Stimulated activated CD4-positive, alpha-beta T cell treated with anti-CD3 and anti-CD28 coated beads, TNF-alpha, amount 100 ng/mL, for 48 hours (primary cell): ENCODE measurements around the gene USP36.
A peak's percentile ranks its signal among the peaks of the same experiment; 100 is the strongest.

Experiments
- DNase-seq, 3 donors: peaks; one replicate each; pipeline ENCODE4 v3.0.0-alpha.2; 2020; ENCODE audit warnings: low read depth in 3 of 3

Gene USP36

GRCh38 chr17:78817123-78817522, 23.5 kb downstream of the USP36 start:
- DNase-seq, result peak; percentile 49 to 58 (median 55)

DNA sequence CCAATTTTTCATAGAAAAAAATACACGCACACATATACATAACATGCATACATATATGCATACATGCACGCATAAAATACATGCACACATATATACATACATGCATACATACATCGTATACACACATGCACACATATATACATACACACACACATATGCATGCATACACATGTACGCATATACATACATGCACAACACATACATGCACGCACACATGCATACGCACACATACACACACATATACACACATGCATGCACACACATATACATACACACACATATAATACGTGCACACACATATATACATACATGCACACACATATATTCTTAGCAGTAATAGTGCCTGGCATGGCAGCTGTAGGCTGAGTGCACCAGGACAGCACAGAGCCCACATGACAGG, 24.9 kb downstream of the USP36 start:
- no peak for DNase-seq

DNA sequence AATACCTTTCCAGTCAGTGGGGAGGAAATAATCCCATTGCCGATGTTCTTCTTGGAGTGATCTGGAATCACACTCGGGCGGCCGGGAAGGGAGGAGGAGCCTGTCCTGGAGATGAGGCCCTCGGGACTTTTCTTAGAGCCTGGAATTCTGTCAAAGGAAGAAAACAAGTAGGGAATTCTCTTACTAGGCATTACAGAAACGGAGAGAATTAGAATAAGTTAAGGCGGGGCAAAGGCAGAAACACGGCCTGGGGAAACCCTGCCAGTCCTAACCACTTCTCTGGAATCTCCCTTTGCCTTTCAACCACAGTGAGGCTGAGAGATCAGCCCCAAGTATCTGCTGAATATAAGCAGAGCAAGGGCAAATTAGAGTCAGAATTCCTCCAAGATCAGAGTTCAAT, 27.8 kb downstream of the USP36 start:
- DNase-seq, result no peak

- DNase-seq, result no peak
These were observed 32.5 kb downstream of the USP36 start for GRCh38 chr17:78808163-78808562.

DNA sequence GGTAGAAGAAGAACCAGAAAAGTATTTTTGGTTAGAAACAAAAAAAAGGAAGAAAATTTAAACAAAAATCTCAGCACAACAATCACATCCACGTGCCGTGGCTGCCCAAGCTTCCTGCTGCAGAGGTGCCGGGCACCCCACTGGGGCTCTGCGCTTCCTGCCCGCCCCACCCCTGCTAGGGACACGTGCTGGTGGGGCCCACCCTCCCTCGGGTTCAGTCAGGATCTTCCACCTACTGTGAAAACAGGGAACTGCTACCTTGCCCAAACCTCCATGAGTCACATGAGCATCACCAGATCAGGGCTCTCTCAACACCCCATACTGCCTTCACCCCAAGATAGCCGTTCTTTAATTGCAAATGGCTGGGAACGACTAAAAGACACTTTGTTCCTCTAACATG, 34.2 kb downstream of the USP36 start:
- DNase-seq, result peak in 2 of 3 donors; percentile 38 to 58

GRCh38 chr17:78805301-78805700, 35.3 kb downstream of the USP36 start:
- DNase-seq, result peak; percentile 47 to 81 (median 55)

DNA sequence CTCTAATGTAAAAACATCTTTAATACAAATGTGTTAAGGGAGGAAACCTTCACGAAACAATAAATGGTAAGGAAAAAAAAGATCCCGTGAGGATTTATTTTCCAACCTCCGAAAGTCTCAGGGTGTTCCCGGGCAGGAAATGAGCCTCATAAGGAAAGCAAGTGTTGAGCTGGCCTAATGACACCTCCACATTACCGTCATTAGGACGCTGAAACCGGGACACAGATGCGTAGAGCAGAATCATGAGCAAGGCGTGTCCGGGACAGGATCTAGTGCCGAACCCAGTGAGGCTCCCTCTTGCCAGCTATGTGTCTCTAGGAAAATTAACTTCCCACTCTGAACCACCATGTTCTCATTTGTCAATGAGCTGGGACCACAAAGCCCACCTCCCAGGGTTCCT, 35.8 kb downstream of the USP36 start:
- no peak for DNase-seq

- no peak for DNase-seq
These were observed 37.3 kb downstream of the USP36 start for GRCh38 chr17:78803186-78803845.

- DNase-seq, result no peak
These were observed 38.2 kb downstream of the USP36 start for GRCh38 chr17:78802459-78802858.

- no peak for DNase-seq
These were observed 38.6 kb downstream of the USP36 start for GRCh38 chr17:78802008-78802407.

DNA sequence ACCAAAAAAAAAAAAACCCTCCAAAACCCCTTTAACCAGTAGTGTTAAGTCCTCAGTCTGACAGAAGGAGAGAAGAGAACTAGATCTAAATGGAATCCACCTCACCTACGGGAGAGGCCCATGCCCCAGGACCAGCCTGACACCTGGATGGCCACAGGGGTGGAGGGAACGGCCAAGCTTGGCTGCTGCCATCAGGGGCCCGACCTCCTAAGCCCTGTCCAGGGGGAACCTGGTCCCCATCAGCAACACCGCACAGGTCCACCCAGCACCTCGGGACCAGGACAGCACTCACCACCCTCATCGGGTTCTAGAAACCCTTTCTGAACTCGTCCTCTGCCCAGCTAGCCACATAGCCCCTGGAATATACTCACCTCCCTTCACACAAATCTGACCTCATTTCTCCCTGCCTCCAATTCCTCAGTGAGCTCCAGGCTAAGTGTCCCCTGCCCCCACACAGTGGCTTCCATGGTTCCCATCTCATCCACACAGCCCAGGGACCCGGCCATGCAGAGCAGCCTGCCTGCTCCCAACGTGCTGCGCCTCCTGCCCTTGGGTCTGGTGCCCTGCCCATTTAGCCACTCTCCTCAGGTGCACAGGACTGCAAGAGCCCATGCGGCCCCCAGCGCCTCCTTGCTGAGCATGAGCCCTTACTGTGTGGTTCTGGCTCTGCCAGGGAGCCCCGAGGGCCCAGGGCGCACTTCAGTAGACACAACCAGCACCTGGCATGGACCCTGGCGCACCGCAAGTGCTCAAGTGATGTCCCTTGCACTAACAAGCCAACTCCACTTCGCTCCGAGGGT, 40.3 kb downstream of the USP36 start:
- DNase-seq, result no peak

- no peak for DNase-seq
These were observed 41.7 kb downstream of the USP36 start for GRCh38 chr17:78798695-78799559.

GRCh38 chr17:78797691-78798585, 42.7 kb downstream of the USP36 start:
- DNase-seq, result no peak

GRCh38 chr17:78797213-78797612, 43.4 kb downstream of the USP36 start:
- DNase-seq, result no peak

- no peak for DNase-seq
These were observed 44.1 kb downstream of the USP36 start for GRCh38 chr17:78796517-78796900.

GRCh38 chr17:78795861-78796516, 44.6 kb downstream of the USP36 start:
- DNase-seq, result no peak

DNA sequence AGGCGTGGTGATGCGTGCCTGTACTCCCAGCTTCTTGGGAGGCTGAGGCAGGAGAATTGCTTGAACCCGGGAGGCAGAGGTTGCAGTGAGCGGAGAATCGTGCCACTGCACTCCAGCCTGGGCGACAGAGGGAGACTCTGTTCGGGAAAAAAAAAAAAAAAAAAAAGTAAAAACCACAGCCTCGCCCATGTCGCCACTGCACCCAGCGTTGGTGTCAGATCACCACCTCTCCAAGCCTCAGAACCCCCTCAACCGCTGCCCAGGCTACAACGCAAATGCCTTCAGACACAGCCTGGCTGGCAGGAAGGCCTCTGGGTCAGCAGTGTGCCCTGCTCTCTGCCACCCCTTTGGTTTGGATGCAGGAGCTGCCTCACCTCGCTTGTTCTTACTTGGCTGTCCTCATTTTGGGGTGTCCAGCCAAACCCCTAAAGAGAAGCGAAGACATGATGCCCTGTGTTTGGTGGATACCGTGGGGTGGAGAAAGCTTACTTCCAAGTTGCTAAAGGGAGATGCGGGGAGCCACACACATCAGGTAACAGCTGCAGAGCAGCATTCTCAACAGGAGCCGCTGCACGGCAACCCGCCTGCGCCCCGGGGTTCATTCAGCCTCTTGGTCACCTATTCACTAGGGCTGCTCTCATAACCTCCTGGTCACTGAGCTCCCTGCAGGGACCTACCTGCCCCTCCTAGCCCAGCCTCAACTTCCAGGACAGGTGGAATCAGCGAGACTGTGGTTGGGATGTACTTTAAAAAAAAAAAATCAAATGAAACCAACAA, 45.6 kb downstream of the USP36 start:
- no peak for DNase-seq

DNA sequence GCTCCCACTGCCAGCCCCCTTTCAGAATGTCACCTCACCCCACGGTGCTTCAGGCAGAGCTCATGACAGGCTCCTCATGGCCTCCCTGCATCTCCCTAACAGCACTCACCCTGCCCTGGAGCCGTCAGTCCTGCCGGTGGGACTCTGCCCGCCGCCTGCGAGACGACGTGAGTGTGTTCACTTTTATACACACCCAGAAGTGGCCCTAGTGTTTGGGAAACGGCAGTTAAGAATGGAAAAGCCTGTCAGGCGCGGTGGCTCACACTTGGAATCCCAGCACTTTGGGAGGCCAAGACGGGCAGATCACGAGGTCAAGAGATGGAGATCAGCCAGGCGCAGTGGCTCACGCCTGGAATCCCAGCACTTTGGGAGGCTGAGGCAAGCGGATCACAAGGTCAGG, 46.2 kb downstream of the USP36 start:
- DNase-seq, result no peak

- no peak for DNase-seq
These were observed 46.6 kb downstream of the USP36 start for GRCh38 chr17:78793968-78794367.

DNA sequence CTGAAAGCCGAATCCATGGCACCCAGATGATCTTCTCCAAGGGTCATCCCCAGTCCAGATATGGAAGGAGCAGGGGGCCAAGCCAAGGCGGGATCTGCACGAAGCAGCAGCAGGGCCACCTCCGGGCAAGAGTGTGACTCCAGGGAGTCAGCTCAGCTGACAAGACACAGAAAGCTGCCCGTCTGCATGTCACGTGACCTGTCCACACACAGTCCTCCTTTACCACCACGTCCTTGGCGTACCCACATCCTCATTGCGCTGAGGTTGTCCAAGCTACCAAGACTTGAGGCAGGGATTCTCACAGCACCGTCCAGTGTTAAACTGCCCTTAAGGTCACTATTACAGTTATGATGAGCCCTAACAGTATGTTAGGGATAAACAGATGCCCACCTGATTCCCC, 47.2 kb downstream of the USP36 start:
- no peak for DNase-seq
